IMR-90 (cell line): ENCODE data around the gene SIX2. TPM values are rescaled to one million over a fixed set of nuclear protein-coding genes. Genes with fewer than 3 reads are reported as not detected.

ENCODE experiments used
- ATAC-seq: fragments of 200-7000 bp; cut with Tn5 transposase; 2 replicates; pipeline ENCODE4 v1.9.1; 2020; ENCODE audit warnings: low read depth, mild to moderate bottlenecking, moderate library complexity
- BruUV-seq: library from RNA; stranded (reverse); fragments of 400-500 nt; replicated peaks from 2 replicates; lab custom pipeline; 2021; lab: Mats Ljungman, UMichigan
- CTCF ChIA-PET: fragments of 300-600 bp; formaldehyde crosslinking; extraction: SDS; loops from one replicate; lab custom pipeline; 2021; ENCODE audit warnings: antibody characterized with exemption; lab: Yijun Ruan, JAX
- POLR2A ChIA-PET: fragments of 300-600 bp; sonication (Branson Sonifier 250); formaldehyde crosslinking; loops from one replicate; lab custom pipeline; 2022; ENCODE audit warnings: antibody characterized with exemption; ENCODE audit not compliant: unreplicated experiment; lab: Charles Lee
- DNase-seq: peaks from one replicate; pipeline ENCODE4 v3.0.0; 2013
- H2AFZ ChIP-seq: replicated peaks from 2 replicates; pipeline ENCODE3; 2013; ENCODE audit warnings: low read length, mild to moderate bottlenecking; ENCODE audit not compliant: poor library complexity
- H2AK5ac ChIP-seq: 2 replicates; pipeline ENCODE4 v1.6.1; 2013; ENCODE audit warnings: low read depth, low read length, inconsistent platforms
- H2AK9ac ChIP-seq: replicated peaks from 2 replicates; pipeline ENCODE3; 2013; ENCODE audit warnings: mild to moderate bottlenecking, low read depth, low read length, moderate library complexity; ENCODE audit not compliant: poor library complexity
- H2BK120ac ChIP-seq: 2 replicates; pipeline ENCODE4 v1.6.1; 2013; ENCODE audit warnings: low read depth, low read length, inconsistent platforms
- H2BK15ac ChIP-seq: 3 replicates; pipeline ENCODE4 v1.6.1; 2013; ENCODE audit warnings: low read depth, low read length, inconsistent platforms
- H2BK20ac ChIP-seq: 2 replicates; pipeline ENCODE4 v1.6.1; 2013; ENCODE audit warnings: low read depth, mild to moderate bottlenecking, inconsistent platforms, low read length, moderate library complexity
- H2BK5ac ChIP-seq: 2 replicates; pipeline ENCODE4 v1.6.1; 2013; ENCODE audit warnings: mild to moderate bottlenecking, low read depth, low read length, inconsistent platforms; ENCODE audit not compliant: poor library complexity, severe bottlenecking
- H3K14ac ChIP-seq: replicated peaks from 2 replicates; pipeline ENCODE4 v1.6.1; 2013; ENCODE audit warnings: low read depth, low read length, inconsistent platforms
- H3K18ac ChIP-seq: 2 replicates; pipeline ENCODE4 v1.6.1; 2013; ENCODE audit warnings: low read depth, low read length, control low read depth
- H3K23ac ChIP-seq: 2 replicates; pipeline ENCODE4 v1.6.1; 2013; ENCODE audit warnings: low read depth, low read length, inconsistent platforms
- H3K27ac ChIP-seq: 2 replicates; pipeline ENCODE4 v1.5.1; 2013; ENCODE audit warnings: mild to moderate bottlenecking, control low read depth, low read length; ENCODE audit not compliant: insufficient read depth
- H3K27me3 ChIP-seq: 2 replicates; pipeline ENCODE4 v1.6.1; 2013; ENCODE audit warnings: low read length; ENCODE audit not compliant: control insufficient read depth, insufficient read depth
- H3K36me3 ChIP-seq: 2 replicates; pipeline ENCODE4 v1.6.1; 2013; ENCODE audit warnings: low read length, mixed read lengths; ENCODE audit not compliant: control insufficient read depth, insufficient read depth
- H3K4ac ChIP-seq: 2 replicates; pipeline ENCODE4 v1.6.1; 2013; ENCODE audit warnings: low read depth, low read length, inconsistent platforms
- H3K4me1 ChIP-seq: 2 replicates; pipeline ENCODE4 v1.6.1; 2013; ENCODE audit warnings: low read length, mixed read lengths; ENCODE audit not compliant: control insufficient read depth, insufficient read depth
- H3K4me2 ChIP-seq: 2 replicates; pipeline ENCODE4 v1.6.1; 2013; ENCODE audit warnings: low read depth, mild to moderate bottlenecking, control low read depth, low read length, moderate library complexity
- H3K4me3 ChIP-seq: 2 replicates; pipeline ENCODE4 v1.5.1; 2013; ENCODE audit warnings: low read depth, mild to moderate bottlenecking, control low read depth, low read length, moderate library complexity; ENCODE audit not compliant: insufficient read depth
- H3K56ac ChIP-seq: 2 replicates; pipeline ENCODE4 v1.6.1; 2013; ENCODE audit warnings: low read length, inconsistent platforms; ENCODE audit not compliant: insufficient read depth; ENCODE audit errors: extremely low read depth
- H3K79me1 ChIP-seq, 2 experiments: 2 replicates each; pipeline ENCODE4 v1.6.1; 2013; ENCODE audit warnings: low read length in 2 of 2, inconsistent platforms in 1 of 2, low read depth in 1 of 2
- H3K9ac ChIP-seq: 2 replicates; pipeline ENCODE4 v1.6.1; 2013; ENCODE audit warnings: low read depth, low read length, control low read depth
- H3K9me1 ChIP-seq: 2 replicates; pipeline ENCODE4 v1.6.1; 2013; ENCODE audit warnings: low read length, inconsistent platforms; ENCODE audit not compliant: insufficient read depth
- H3K9me3 ChIP-seq: 2 replicates; pipeline ENCODE4 v1.6.1; 2013; ENCODE audit warnings: low read length; ENCODE audit not compliant: control insufficient read depth, insufficient read depth
- H4K20me1 ChIP-seq: 2 replicates; pipeline ENCODE4 v1.6.1; 2013; ENCODE audit warnings: low read length, inconsistent platforms; ENCODE audit not compliant: insufficient read depth
- H4K5ac ChIP-seq: 2 replicates; pipeline ENCODE4 v1.6.1; 2013; ENCODE audit warnings: mild to moderate bottlenecking, low read depth, low read length, control low read depth
- H4K8ac ChIP-seq, 2 experiments: 2 replicates each; pipeline ENCODE4 v1.6.1; 2013; ENCODE audit warnings: low read depth in 2 of 2, low read length in 2 of 2, control low read depth in 1 of 2, inconsistent platforms in 1 of 2
- H4K91ac ChIP-seq: 2 replicates; pipeline ENCODE4 v1.6.1; 2013; ENCODE audit warnings: low read depth, low read length, inconsistent platforms; ENCODE audit not compliant: insufficient read depth
- MAZ ChIP-seq: IDR thresholded peaks from 2 replicates; pipeline ENCODE4 v1.6.1; 2012; ENCODE audit warnings: low read depth, mild to moderate bottlenecking, low read length, improper control_type of control experiment, moderate library complexity, borderline replicate concordance
- POLR2A ChIP-seq: IDR thresholded peaks from 2 replicates; pipeline ENCODE4 v1.6.1; 2012; ENCODE audit warnings: mild to moderate bottlenecking, low read depth, low read length
- WGBS, 2 experiments: methylation state at CpG; one replicate each; pipeline versions ENCODE4 v1.1.5 to v1.1.7; 2013; ENCODE audit warnings: missing lambda C conversion rate in 2 of 2; ENCODE audit not compliant: insufficient read length in 1 of 2; ENCODE audit errors: extremely low coverage in 2 of 2; 5-methylcytosine and 5-hydroxymethylcytosine counted together
- dilution Hi-C: fragments of 300-500 bp; cut with HindIII; formaldehyde crosslinking; loops from one replicate; pipeline ENCODE4 v1.14.3; 2018; ENCODE audit warnings: low sequenced_read_pairs; ENCODE audit not compliant: unreplicated experiment
- in situ Hi-C: fragments of 300-500 bp; cut with MboI; formaldehyde crosslinking; loops from 3 replicates; pipeline ENCODE4 v1.14.3; 2019; ENCODE audit warnings: low sequenced_read_pairs, inconsistent platforms, mixed read lengths
- intact Hi-C: fragments of 100-400 bp; cut with micrococcal nuclease; formaldehyde crosslinking; loops from 2 replicates; pipeline ENCODE4 v1.10.0; 2022
- polyA plus RNA-seq, 3 experiments: library from polyadenylated mRNA; depleted of rRNA; stranded (reverse); fragments of >200 nt; gene quantifications; 2 replicates each; pipeline ENCODE4 v1.2.3, GENCODE V29; 2012; ENCODE audit warnings: low replicate concordance in 1 of 3
- total RNA-seq: library from RNA; depleted of rRNA; stranded (reverse); fragments of >200 nt; gene quantifications from 2 replicates; pipeline ENCODE4 v1.2.3, GENCODE V29; 2012

The SIX2 gene
- total and polyA plus RNA-seq, 2 of the 4 experiments (the other 2 are of a cell fraction): not detected

DNA sequence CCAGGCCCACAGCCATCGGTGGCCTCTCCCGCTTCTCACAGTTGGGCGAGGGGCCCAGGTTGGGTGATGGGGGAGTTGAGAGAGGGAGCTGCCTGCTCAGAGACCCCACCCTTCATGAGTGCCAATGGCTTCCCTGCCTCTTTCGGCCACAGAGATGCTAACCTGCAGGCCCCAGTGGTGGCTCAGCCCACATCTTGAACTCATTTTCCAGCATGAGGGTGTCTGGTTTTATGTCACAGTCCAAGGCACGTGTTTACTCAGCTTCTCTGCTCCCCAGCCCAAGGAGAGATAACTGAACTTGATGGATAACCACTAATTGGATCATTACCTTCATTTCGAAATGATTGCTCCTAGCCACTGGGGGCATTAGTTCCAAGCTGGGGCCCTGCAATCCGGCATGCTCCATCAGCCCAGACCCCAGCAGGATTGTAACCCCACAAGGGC is 45.9 kb upstream of the SIX2 start:
- POLR2A ChIA-PET: no interaction called here
- Histone ChIP-seq H4K8ac (no peak overlapping the region), H3K4me3 (no peak overlapping the region), H2AK5ac (no peak overlapping the region), H3K79me1 (no peaks in the 10 kb centered on the region), H3K9ac (no peak overlapping the region), H2BK120ac (no peak overlapping the region), H3K18ac (no peak overlapping the region), H2AK9ac (no peak overlapping the region), H3K56ac (no peak overlapping the region), H3K9me1 (no peaks in the 10 kb centered on the region), H3K4ac (no peak overlapping the region), H2BK20ac (no peak overlapping the region), H3K27me3 (peaks cover 24% of the 10 kb centered on the region), H3K4me1 (no peaks in the 10 kb centered on the region), H2BK15ac (no peak overlapping the region), H4K91ac (no peak overlapping the region), H4K5ac (no peak overlapping the region), H3K4me2 (no peak overlapping the region), H3K36me3 (no peaks in the 10 kb centered on the region), H2BK5ac (no peak overlapping the region), H3K14ac (no peak overlapping the region), H3K27ac (no peak overlapping the region), H2AFZ (no peak overlapping the region), H3K9me3 (no peaks in the 10 kb centered on the region), H3K23ac (no peak overlapping the region), H4K20me1 (no peaks in the 10 kb centered on the region)
- dilution Hi-C loops (no loop called here), intact Hi-C loops (no loop called here), in situ Hi-C loops (no loop called here)
- TF ChIP-seq MAZ: no peak
- TF ChIP-seq POLR2A: no peak
- CTCF ChIA-PET: no interaction called here
- DNase-seq: no peak
- WGBS, 2 experiments: 29% methylated on average over 3 of the region's 7 CpGs; no CpG with 5 or more reads in 1 of the 2 experiments
- ATAC-seq: no peak
- BruUV-seq: no TSS peak
